Hematopoietic multipotent progenitor cell treated with erythropoietin and hydrocortisone succinate and interleukin-3 and kit ligand, for 17 days (in vitro differentiated cells): ENCODE results near the gene MYPOP.
"Not testable (repeated sequence)": the region's sequence is repeated elsewhere in the genome, so short reads cannot be mapped to it uniquely, and the experiment has no call there.

Experiments
- DNase-seq: peaks from one replicate; pipeline ENCODE4 v3.0.0-alpha.2; 2015; ENCODE audit warnings: low spot score

Gene MYPOP

GRCh38 chr19:45906221-45906620, 3.8 kb upstream of the MYPOP start:
- DNase-seq: no peak

- no peak for DNase-seq
Measured at GRCh38 chr19:45905011-45905410, 2.6 kb upstream of the MYPOP start.

- DNase-seq: peak; percentile 98
Measured at GRCh38 chr19:45902651-45903625, 525 bp upstream of the MYPOP start.

GRCh38 chr19:45901432-45901911, 941 bp downstream of the MYPOP start:
- no peak for DNase-seq

- no peak for DNase-seq
Measured at GRCh38 chr19:45900738-45901431, 1.5 kb downstream of the MYPOP start.

GRCh38 chr19:45899919-45900589, 2.4 kb downstream of the MYPOP start:
- no peak for DNase-seq

- no peak for DNase-seq
Measured at GRCh38 chr19:45899253-45899652, 3.2 kb downstream of the MYPOP start.

GRCh38 chr19:45897261-45897812, 5.1 kb downstream of the MYPOP start:
- no peak for DNase-seq

- not testable (repeated sequence) for DNase-seq
Measured at GRCh38 chr19:45895983-45896599, 6.3 kb downstream of the MYPOP start.

GRCh38 chr19:45895519-45895972, 6.9 kb downstream of the MYPOP start:
- DNase-seq: no peak

GRCh38 chr19:45890877-45891276, 11.5 kb downstream of the MYPOP start:
- no peak for DNase-seq

GRCh38 chr19:45889210-45889885, 13.1 kb downstream of the MYPOP start:
- no peak for DNase-seq

GRCh38 chr19:45887200-45887710, 15.2 kb downstream of the MYPOP start:
- DNase-seq: no peak

GRCh38 chr19:45886427-45887199, 15.8 kb downstream of the MYPOP start:
- peak; percentile 95 for DNase-seq

- DNase-seq: peak; percentile 94
Measured at GRCh38 chr19:45885556-45886426, 16.6 kb downstream of the MYPOP start, which contains the start of gene IRF2BP1. IRF2BP1 (minus strand) TSS chr19:45886141; CDS start chr19:45885774, 367 bp downstream.

- no peak for DNase-seq
Measured at GRCh38 chr19:45884682-45885555, 17.5 kb downstream of the MYPOP start.

GRCh38 chr19:45883881-45884681, 18.3 kb downstream of the MYPOP start:
- no peak for DNase-seq
